Neural cell (in vitro differentiated cells): ENCODE measurements around the gene AGAP2. TPM values are rescaled to one million over a fixed set of nuclear protein-coding genes. Genes with fewer than 3 reads are reported as not detected.

Experiments
- H2AFZ ChIP-seq: fragments of 200-600, 300-800 bp; sonication (generic), shearing (Covaris generic); 2 replicates; pipeline ENCODE4 v1.6.0; 2014; ENCODE audit warnings: low read depth, mild to moderate bottlenecking, antibody characterized with exemption, low read length, moderate library complexity
- H3F3A ChIP-seq: fragments of 200-600 bp; shearing (Covaris generic); 2 replicates; pipeline ENCODE4 v1.6.1; 2016; ENCODE audit warnings: mild to moderate bottlenecking, moderate library complexity, mixed read lengths, antibody characterized with exemption, low read length; ENCODE audit not compliant: insufficient read depth, poor library complexity, severe bottlenecking
- H3K27ac ChIP-seq: fragments of 200-600, 300-800 bp; sonication (generic), shearing (Covaris generic); 2 replicates; pipeline ENCODE4 v1.5.1; 2014; ENCODE audit warnings: mild to moderate bottlenecking, low read length, moderate library complexity
- H3K27me3 ChIP-seq: fragments of 300-800, 200-600 bp; sonication (generic), shearing (Covaris generic); 2 replicates; pipeline ENCODE4 v1.6.0; 2014; ENCODE audit warnings: mild to moderate bottlenecking, low read depth, low read length, moderate library complexity; ENCODE audit not compliant: insufficient read depth
- H3K36me3 ChIP-seq: fragments of 300-800, 200-600 bp; sonication (generic), shearing (Covaris generic); 2 replicates; pipeline ENCODE4 v1.5.1; 2014; ENCODE audit warnings: mild to moderate bottlenecking, antibody characterized with exemption, low read length, moderate library complexity; ENCODE audit not compliant: insufficient read depth
- H3K4me2 ChIP-seq: fragments of 300-800, 200-600 bp; sonication (generic), shearing (Covaris generic); 2 replicates; pipeline ENCODE4 v1.6.0; 2014; ENCODE audit warnings: mild to moderate bottlenecking, low read length
- H3K4me3 ChIP-seq: fragments of 300-800, 200-600 bp; sonication (generic), shearing (Covaris generic); 2 replicates; pipeline ENCODE4 v1.5.1; 2014; ENCODE audit warnings: mild to moderate bottlenecking, low read length, moderate library complexity
- H3K79me2 ChIP-seq: fragments of 200-600 bp; shearing (Covaris generic); replicated peaks from 2 replicates; pipeline ENCODE4 v1.6.0; 2014; ENCODE audit warnings: mild to moderate bottlenecking, low read length, moderate library complexity; ENCODE audit not compliant: insufficient read depth
- H3K9ac ChIP-seq: fragments of 300-800, 200-600 bp; sonication (generic), shearing (Covaris generic); 2 replicates; pipeline ENCODE4 v1.6.1; 2016; ENCODE audit warnings: mild to moderate bottlenecking, low read length, mixed read lengths
- H3K9me2 ChIP-seq: fragments of 200-600 bp; shearing (Covaris generic); 2 replicates; pipeline ENCODE4 v1.6.1; 2016; ENCODE audit warnings: mild to moderate bottlenecking, low read length, mixed read lengths; ENCODE audit not compliant: insufficient read depth
- H3K9me3 ChIP-seq: fragments of 200-600, 300-800 bp; sonication (generic), shearing (Covaris generic); 2 replicates; pipeline ENCODE4 v1.6.1; 2016; ENCODE audit warnings: mild to moderate bottlenecking, mixed run types, low read length, moderate library complexity, mixed read lengths
- H4K20me1 ChIP-seq: fragments of 200-600 bp; shearing (Covaris generic); 2 replicates; pipeline ENCODE4 v1.6.1; 2016; ENCODE audit warnings: mild to moderate bottlenecking, mixed run types; ENCODE audit not compliant: insufficient read depth
- CTCF ChIP-seq: fragments of 450-650 bp; IDR thresholded peaks from 2 replicates; pipeline ENCODE4 v1.5.1; 2014; ENCODE audit warnings: antibody characterized with exemption, mild to moderate bottlenecking, moderate library complexity; ENCODE audit not compliant: poor library complexity, severe bottlenecking
- EP300 ChIP-seq: fragments of 450-650 bp; conservative IDR thresholded peaks from 2 replicates; pipeline ENCODE4 v1.6.1; 2014; ENCODE audit warnings: antibody characterized with exemption, mild to moderate bottlenecking, moderate library complexity; ENCODE audit not compliant: poor library complexity, severe bottlenecking
- EZH2 ChIP-seq: fragments of 200-600, 300-800 bp; shearing (Covaris generic), sonication (generic); IDR thresholded peaks from 2 replicates; pipeline ENCODE4 v1.6.1; 2014; ENCODE audit warnings: antibody characterized with exemption, low read length, borderline replicate concordance, mild to moderate bottlenecking; ENCODE audit not compliant: insufficient read depth, poor library complexity, severe bottlenecking
- MXI1 ChIP-seq: fragments of 450-650 bp; conservative IDR thresholded peaks from 2 replicates; pipeline ENCODE4 v1.6.1; 2014; ENCODE audit warnings: antibody characterized with exemption, mild to moderate bottlenecking; ENCODE audit not compliant: poor library complexity, severe bottlenecking
- POLR2AphosphoS5 ChIP-seq: IDR thresholded peaks from 2 replicates; pipeline ENCODE4 v1.6.1; 2012
- REST ChIP-seq: IDR thresholded peaks from 2 replicates; pipeline ENCODE4 v1.6.1; 2012; ENCODE audit warnings: borderline replicate concordance
- SMC3 ChIP-seq: fragments of 450-650 bp; conservative IDR thresholded peaks from 2 replicates; pipeline ENCODE4 v1.6.1; 2014; ENCODE audit warnings: antibody characterized with exemption, mild to moderate bottlenecking, moderate library complexity; ENCODE audit not compliant: poor library complexity
- TAF1 ChIP-seq: IDR thresholded peaks from 2 replicates; pipeline ENCODE4 v1.6.1; 2012; ENCODE audit warnings: low read depth
- polyA plus RNA-seq: library from polyadenylated mRNA; depleted of rRNA; stranded (reverse); fragments of >200 nt; gene quantifications from 2 replicates; pipeline ENCODE4 v1.2.3, GENCODE V29; 2014

AGAP2 gene
- polyA plus RNA-seq, 1 donor from 2014 or later: 19.3 TPM

GRCh38 chr12:57727758-57728395 lies 10.7 kb downstream of the AGAP2 start:
- Histone ChIP-seq H3K4me2 (no peak overlapping the region), H3K4me3 (no peak overlapping the region), H3K9me2 (no peaks in the 10 kb centered on the region), H3K27me3 (peaks cover 55% of the 10 kb centered on the region), H3K9ac (no peak overlapping the region), H3K36me3 (peaks cover 4% of the 10 kb centered on the region), H3F3A (no peaks in the 10 kb centered on the region), H2AFZ (no peak overlapping the region), H3K9me3 (no peaks in the 10 kb centered on the region), H3K27ac (no peak overlapping the region), H3K79me2 (no peaks in the 10 kb centered on the region), H4K20me1 (no peaks in the 10 kb centered on the region)
- TF ChIP-seq EZH2 (no peak), TAF1 (no peak), SMC3 (no peak), MXI1 (no peak)

GRCh38 chr12:57726884-57727757 lies 11.4 kb downstream of the AGAP2 start:
- Histone ChIP-seq H3K9ac (no peak overlapping the region), H2AFZ (no peak overlapping the region), H3K27me3 (peaks cover 55% of the 10 kb centered on the region), H3K4me3 (peak overlapping the region; percentile 24), H3K27ac (no peak overlapping the region), H3K9me3 (no peaks in the 10 kb centered on the region), H3K36me3 (peaks cover 4% of the 10 kb centered on the region), H3K9me2 (no peaks in the 10 kb centered on the region), H3K79me2 (no peaks in the 10 kb centered on the region), H3F3A (no peaks in the 10 kb centered on the region), H4K20me1 (no peaks in the 10 kb centered on the region), H3K4me2 (no peak overlapping the region)
- TF ChIP-seq REST: no peak
- no peak for TF ChIP-seq EP300
- peak; percentile 3 for TF ChIP-seq POLR2AphosphoS5
- TF ChIP-seq CTCF: peak; percentile 36
